T-helper 17 cell (primary cell): ENCODE data around the gene MIPOL1. TPM values are rescaled to one million over a fixed set of nuclear protein-coding genes. Genes with fewer than 3 reads are reported as not detected.
"Not testable (repeated sequence)": the region's sequence is repeated elsewhere in the genome, so short reads cannot be mapped to it uniquely, and the experiment has no call there.

Experiments used
- ATAC-seq: fragments of 150-1000 bp; cut with Tn5 transposase; 2 replicates; pipeline ENCODE4 v1.10.0; 2021; ENCODE audit warnings: mild to moderate bottlenecking, moderate library complexity
- DNase-seq, 3 donors: peaks; one replicate each; pipeline versions ENCODE4 v3.0.0 to v3.0.0-alpha.2; 2020 to 2021
- H3K9me3 ChIP-seq: one replicate; pipeline ENCODE4 v1.7.0; 2013; ENCODE audit warnings: low read length, mild to moderate bottlenecking; ENCODE audit not compliant: control insufficient read depth, poor library complexity, severe bottlenecking
- H3K27ac Mint-ChIP-seq: one replicate; pipeline ENCODE4 v1.8.0; 2022; ENCODE audit warnings: mild to moderate bottlenecking, moderate library complexity, mixed read lengths
- H3K27me3 Mint-ChIP-seq: one replicate; pipeline ENCODE4 v1.8.0; 2022; ENCODE audit warnings: mixed read lengths
- H3K36me3 Mint-ChIP-seq: one replicate; pipeline ENCODE4 v1.8.0; 2022; ENCODE audit warnings: low read depth, mixed read lengths
- H3K4me1 Mint-ChIP-seq: one replicate; pipeline ENCODE4 v1.8.0; 2022; ENCODE audit warnings: mild to moderate bottlenecking, mixed read lengths
- H3K4me3 Mint-ChIP-seq: one replicate; pipeline ENCODE4 v1.8.0; 2022; ENCODE audit warnings: mild to moderate bottlenecking, moderate library complexity, mixed read lengths
- total RNA-seq, 4 donors: library from RNA in 2 of 4; stranded (reverse) in 2 of 4; gene quantifications; one replicate each; pipeline ENCODE4 v1.2.3 and lab custom pipeline; 2022 to 2026

MIPOL1 gene
- total RNA-seq, 2 donors from 2014 or later: 0.32 to 0.73 TPM

GRCh38 chr14:37196604-37197420 is 925 bp upstream of the MIPOL1 start:
- H3K4me3 Mint-ChIP-seq: peak overlapping the region; percentile 83
- ATAC-seq: no peak
- H3K4me1 Mint-ChIP-seq: peaks cover 4% of the 10 kb centered on the region
- peaks cover 2% of the 10 kb centered on the region for H3K36me3 Mint-ChIP-seq
- no peak overlapping the region for H3K27ac Mint-ChIP-seq
- peaks cover 7% of the 10 kb centered on the region for H3K27me3 Mint-ChIP-seq
- no peak for DNase-seq
- H3K9me3 ChIP-seq: no peaks in the 10 kb centered on the region

GRCh38 chr14:37198273-37198598 is 499 bp downstream of the MIPOL1 start:
- peak overlapping the region; percentile 83 for H3K4me3 Mint-ChIP-seq
- no peak for DNase-seq
- H3K36me3 Mint-ChIP-seq: no peaks in the 10 kb centered on the region
- H3K9me3 ChIP-seq: no peaks in the 10 kb centered on the region
- peaks cover 7% of the 10 kb centered on the region for H3K27me3 Mint-ChIP-seq
- no peak for ATAC-seq
- H3K27ac Mint-ChIP-seq: no peak overlapping the region
- peaks cover 4% of the 10 kb centered on the region for H3K4me1 Mint-ChIP-seq

- H3K4me3 Mint-ChIP-seq: no peak overlapping the region
These were observed 1.2 kb downstream of the MIPOL1 start for GRCh38 chr14:37198907-37199306.

GRCh38 chr14:37201724-37202123 is 4.0 kb downstream of the MIPOL1 start:
- ATAC-seq: no peak

More at GRCh38 chr14:37198907-37199306, 1.2 kb downstream of the MIPOL1 start:
- Mint-ChIP-seq H3K36me3 (no peaks in the 10 kb centered on the region), H3K27me3 (peaks cover 7% of the 10 kb centered on the region), H3K4me1 (peaks cover 4% of the 10 kb centered on the region), H3K27ac (no peak overlapping the region)
- DNase-seq (no peak), ATAC-seq (no peak)
- H3K9me3 ChIP-seq: no peaks in the 10 kb centered on the region

DNA sequence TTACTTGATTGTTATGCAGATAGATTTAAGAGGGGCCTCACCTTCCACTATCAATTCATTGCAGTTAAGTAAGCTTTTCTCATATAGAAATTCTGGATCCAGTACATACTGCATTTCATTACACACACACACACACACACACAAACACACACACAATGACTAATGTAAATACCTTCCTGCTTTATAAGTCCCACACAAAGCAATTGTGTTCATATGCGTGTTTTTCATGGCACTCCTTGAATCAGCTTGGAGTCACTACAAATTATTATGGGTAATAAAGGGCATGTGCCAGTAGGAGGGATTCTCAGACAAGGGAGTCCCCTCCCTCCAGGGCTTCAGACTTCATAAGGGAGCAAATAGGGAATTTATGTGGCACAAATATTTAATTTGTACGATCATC is 4.5 kb downstream of the MIPOL1 start:
- ATAC-seq: no peak
- Mint-ChIP-seq H3K4me3 (no peak overlapping the region), H3K27me3 (peaks cover 7% of the 10 kb centered on the region), H3K4me1 (peaks cover 3% of the 10 kb centered on the region), H3K36me3 (no peaks in the 10 kb centered on the region), H3K27ac (no peak overlapping the region)
- H3K9me3 ChIP-seq: no peaks in the 10 kb centered on the region
- no peak for DNase-seq

More at GRCh38 chr14:37201724-37202123, 4.0 kb downstream of the MIPOL1 start:
- H3K4me3 Mint-ChIP-seq: no peak overlapping the region
- H3K27me3 Mint-ChIP-seq: peaks cover 7% of the 10 kb centered on the region
- no peak for DNase-seq
- peaks cover 4% of the 10 kb centered on the region for H3K4me1 Mint-ChIP-seq
- no peaks in the 10 kb centered on the region for H3K9me3 ChIP-seq
- no peak overlapping the region for H3K27ac Mint-ChIP-seq
- no peaks in the 10 kb centered on the region for H3K36me3 Mint-ChIP-seq

- no peak overlapping the region for H3K4me3 Mint-ChIP-seq
- no peak overlapping the region for H3K27ac Mint-ChIP-seq
These were observed 5.1 kb downstream of the MIPOL1 start for GRCh38 chr14:37202812-37203211.

GRCh38 chr14:37203423-37203822 is 5.7 kb downstream of the MIPOL1 start:
- H3K36me3 Mint-ChIP-seq: no peaks in the 10 kb centered on the region
- H3K4me3 Mint-ChIP-seq: no peak overlapping the region
- ATAC-seq (no peak), DNase-seq (no peak)
- no peaks in the 10 kb centered on the region for H3K9me3 ChIP-seq
- no peaks in the 10 kb centered on the region for H3K4me1 Mint-ChIP-seq
- peaks cover 4% of the 10 kb centered on the region for H3K27me3 Mint-ChIP-seq
- H3K27ac Mint-ChIP-seq: no peak overlapping the region

More at GRCh38 chr14:37202812-37203211, 5.1 kb downstream of the MIPOL1 start:
- peaks cover 7% of the 10 kb centered on the region for H3K27me3 Mint-ChIP-seq
- H3K4me1 Mint-ChIP-seq: no peaks in the 10 kb centered on the region
- H3K36me3 Mint-ChIP-seq: no peaks in the 10 kb centered on the region
- ATAC-seq (no peak), DNase-seq (no peak)
- H3K9me3 ChIP-seq: no peaks in the 10 kb centered on the region

DNA sequence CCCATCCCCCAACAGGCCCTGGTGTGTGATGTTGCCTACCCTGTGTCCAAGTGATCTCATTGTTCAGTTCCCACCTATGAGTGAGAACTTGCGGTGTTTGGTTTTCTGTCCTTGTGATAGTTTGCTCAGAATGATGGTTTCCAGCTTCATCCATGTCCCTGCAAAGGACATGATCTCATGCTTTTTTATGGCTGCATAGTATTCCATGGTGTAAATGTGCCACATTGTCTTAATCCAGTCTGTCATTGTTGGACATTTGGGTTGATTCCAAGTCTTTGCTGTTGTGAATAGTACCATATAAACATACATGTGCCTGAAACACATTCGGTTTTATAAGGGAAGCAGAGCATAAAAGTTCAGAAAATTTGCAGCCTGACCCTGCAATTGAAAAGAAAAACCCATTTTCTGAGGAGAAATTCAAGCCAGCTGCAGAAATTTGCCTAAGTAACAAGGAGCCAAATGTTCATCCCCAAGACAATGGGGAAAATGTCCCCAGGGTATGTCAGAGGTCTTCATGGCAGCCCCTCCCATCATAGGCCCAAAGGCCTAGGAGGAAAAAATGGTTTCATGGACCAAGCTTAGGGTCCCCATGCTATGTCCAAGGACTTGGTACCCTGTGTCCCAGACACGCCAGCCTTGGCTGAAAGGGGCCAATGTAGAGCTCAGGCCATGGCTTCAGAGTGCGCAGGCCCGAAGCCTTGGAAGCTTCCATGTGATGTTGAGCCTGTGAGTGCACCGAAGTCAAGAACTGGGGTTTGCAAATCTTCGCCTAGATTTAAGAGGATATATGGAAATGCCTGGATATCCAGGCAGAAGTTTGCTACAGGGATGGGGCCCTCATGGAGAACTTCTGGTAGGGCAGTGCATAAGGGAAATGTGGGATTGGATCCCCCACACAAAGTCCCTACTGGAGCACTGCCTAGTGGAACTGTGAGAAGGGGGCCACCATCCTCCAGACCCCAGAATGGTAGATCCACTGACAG is 8.2 kb downstream of the MIPOL1 start:
- not testable (repeated sequence) for H3K27ac Mint-ChIP-seq, H3K36me3 Mint-ChIP-seq, ATAC-seq, H3K4me1 Mint-ChIP-seq, DNase-seq, H3K4me3 Mint-ChIP-seq, H3K27me3 Mint-ChIP-seq, H3K9me3 ChIP-seq

DNA sequence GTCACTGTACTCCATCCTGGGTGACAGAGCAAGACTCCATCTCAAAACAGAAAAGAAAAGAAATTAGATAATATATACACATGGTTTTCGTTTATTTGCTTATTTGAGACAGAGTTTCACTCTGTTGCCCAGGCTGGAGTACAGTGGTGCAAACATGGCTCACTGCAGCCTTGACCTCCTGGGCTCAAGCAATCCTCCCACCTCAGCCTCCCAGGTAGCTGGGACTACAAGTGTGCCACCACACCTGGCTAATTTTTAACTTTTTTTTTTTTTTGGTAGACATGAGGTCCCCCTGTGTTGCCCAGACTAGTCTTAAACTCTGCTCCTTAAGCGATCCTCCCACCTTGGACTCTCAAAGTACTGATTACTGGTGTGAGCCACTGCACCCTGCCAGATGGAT is 11.9 kb downstream of the MIPOL1 start:
- not testable (repeated sequence) for H3K36me3 Mint-ChIP-seq, H3K27me3 Mint-ChIP-seq, H3K4me3 Mint-ChIP-seq, DNase-seq, H3K9me3 ChIP-seq, H3K4me1 Mint-ChIP-seq, H3K27ac Mint-ChIP-seq, ATAC-seq

DNA sequence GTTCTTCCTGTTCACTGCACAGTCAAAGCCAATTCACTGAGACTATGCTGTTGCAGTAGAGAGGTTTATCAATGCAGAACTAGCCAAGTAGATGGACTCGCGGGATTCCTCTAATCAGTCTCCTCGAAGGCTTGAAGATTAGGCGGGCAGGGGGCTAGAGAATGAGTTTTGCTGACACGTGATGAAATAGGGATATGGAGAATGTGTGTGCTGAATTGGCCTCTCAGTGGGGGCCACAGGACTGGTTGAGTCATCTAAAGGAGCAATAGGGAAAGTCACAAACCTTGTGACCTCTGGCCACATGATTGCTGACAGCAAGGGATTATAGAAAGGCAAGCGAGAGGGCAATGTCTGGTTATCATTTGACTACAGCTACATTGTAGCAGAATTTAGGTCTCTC is 12.7 kb downstream of the MIPOL1 start:
- Mint-ChIP-seq H3K27ac (no peak overlapping the region), H3K4me1 (no peaks in the 10 kb centered on the region), H3K4me3 (no peak overlapping the region), H3K27me3 (no peaks in the 10 kb centered on the region), H3K36me3 (no peaks in the 10 kb centered on the region)
- ATAC-seq (no peak), DNase-seq (no peak)
- H3K9me3 ChIP-seq: no peaks in the 10 kb centered on the region

- Mint-ChIP-seq H3K4me1 (no peaks in the 10 kb centered on the region), H3K27ac (no peak overlapping the region), H3K4me3 (no peak overlapping the region), H3K36me3 (no peaks in the 10 kb centered on the region), H3K27me3 (no peaks in the 10 kb centered on the region)
- ATAC-seq: no peak
- DNase-seq: no peak
- no peaks in the 10 kb centered on the region for H3K9me3 ChIP-seq
These were observed 15.3 kb downstream of the MIPOL1 start for GRCh38 chr14:37213016-37213415.

- no peak overlapping the region for H3K27ac Mint-ChIP-seq
- DNase-seq (no peak), ATAC-seq (no peak)
- H3K27me3 Mint-ChIP-seq: no peaks in the 10 kb centered on the region
- no peaks in the 10 kb centered on the region for H3K36me3 Mint-ChIP-seq
- H3K9me3 ChIP-seq: no peaks in the 10 kb centered on the region
- no peaks in the 10 kb centered on the region for H3K4me1 Mint-ChIP-seq
- no peak overlapping the region for H3K4me3 Mint-ChIP-seq
These were observed 17.6 kb downstream of the MIPOL1 start for GRCh38 chr14:37215345-37215744.

DNA sequence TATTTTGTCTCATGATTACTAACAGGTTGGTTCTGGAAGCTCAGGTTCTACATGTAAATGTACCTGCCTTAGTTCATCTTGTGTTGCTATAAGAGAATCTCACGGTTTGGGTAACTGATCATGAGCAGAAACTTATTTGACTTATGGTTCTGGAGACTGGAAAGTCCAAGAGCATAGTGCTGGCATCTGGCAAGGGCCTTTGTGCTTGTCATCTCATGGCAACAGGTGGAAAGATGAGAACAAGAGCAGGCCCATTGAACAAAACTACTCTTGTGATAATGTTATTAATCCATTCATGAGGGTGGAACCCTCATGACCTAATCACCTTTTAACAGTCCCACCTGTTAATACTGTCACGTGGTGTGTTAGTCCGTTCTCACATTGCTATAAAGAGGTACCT is 23.3 kb downstream of the MIPOL1 start:
- H3K9me3 ChIP-seq: no peaks in the 10 kb centered on the region
- DNase-seq (no peak), ATAC-seq (no peak)
- H3K36me3 Mint-ChIP-seq: no peaks in the 10 kb centered on the region
- H3K27ac Mint-ChIP-seq: no peak overlapping the region
- H3K4me1 Mint-ChIP-seq: no peaks in the 10 kb centered on the region
- H3K27me3 Mint-ChIP-seq: no peaks in the 10 kb centered on the region
- H3K4me3 Mint-ChIP-seq: no peak overlapping the region
